Measurements from ENCODE around the gene GTF3C2. TPM values are rescaled to one million over a fixed set of nuclear protein-coding genes. Genes with fewer than 3 reads are reported as not detected.

Gene GTF3C2
- total and polyA plus RNA-seq, 2 of the 13 experiments (the other 11 are each of a cell fraction or from before 2014, with no cell fraction given), result 77.5 to 130 TPM

DNA sequence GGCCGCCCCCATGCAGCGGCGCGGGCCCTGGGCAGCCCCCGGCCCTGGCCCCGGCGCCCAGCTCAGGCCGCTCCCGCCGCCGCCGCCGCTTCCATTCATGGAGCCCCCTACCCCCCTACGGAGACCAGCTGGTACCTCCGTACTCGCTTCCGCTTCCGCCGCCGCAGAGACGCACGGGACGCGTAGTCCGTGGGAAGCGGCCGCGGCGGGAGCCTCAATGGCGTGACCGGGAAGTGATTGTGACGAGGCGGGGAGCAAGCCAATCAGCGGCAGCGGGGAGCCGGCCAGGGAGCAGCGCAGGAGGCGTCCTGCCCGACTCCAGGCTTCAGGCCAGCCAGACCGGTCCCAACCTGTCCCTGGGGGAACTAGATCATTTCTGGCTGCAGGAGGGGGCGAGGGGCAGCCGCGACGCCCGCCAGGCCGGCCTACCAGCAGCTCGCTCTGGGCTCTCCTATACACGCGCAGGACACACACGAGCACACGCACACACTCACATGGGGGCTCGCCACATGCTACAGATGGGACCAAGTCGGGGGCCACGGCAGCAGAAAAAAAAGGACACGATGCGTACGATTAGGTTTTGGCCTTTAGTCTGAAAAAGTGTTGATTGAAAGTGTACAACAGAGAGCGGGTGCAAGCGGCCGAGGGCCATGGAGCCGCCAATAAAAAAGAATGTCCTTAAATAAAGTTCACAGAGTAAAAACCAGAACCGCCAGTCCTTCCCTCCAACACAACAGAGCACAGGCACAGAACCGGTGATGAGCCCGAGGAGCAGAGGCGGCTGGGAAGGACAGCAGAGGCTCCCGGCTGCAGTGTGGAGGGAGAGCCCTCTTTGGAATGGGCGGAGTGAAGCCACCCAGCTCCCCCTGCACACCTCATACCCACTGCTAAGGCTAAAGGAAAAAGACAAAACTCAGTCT is 24.3 kb upstream of the GTF3C2 start, which contains the start of gene ZNF513 (continued):
- peak; percentile 93 for TF ChIP-seq TAF15 (IDR thresholded peaks at IDR 0.05; ENCODE audit: low read depth, low read length, poor library complexity, severe bottlenecking)
- TF ChIP-seq HIVEP1 (CRISPR knock-in tag; IDR thresholded peaks at IDR 0.05), result 0 out of 2 replicates have a peak, but pooled peaks have one; percentile 19
- TF ChIP-seq, protein P1, sequence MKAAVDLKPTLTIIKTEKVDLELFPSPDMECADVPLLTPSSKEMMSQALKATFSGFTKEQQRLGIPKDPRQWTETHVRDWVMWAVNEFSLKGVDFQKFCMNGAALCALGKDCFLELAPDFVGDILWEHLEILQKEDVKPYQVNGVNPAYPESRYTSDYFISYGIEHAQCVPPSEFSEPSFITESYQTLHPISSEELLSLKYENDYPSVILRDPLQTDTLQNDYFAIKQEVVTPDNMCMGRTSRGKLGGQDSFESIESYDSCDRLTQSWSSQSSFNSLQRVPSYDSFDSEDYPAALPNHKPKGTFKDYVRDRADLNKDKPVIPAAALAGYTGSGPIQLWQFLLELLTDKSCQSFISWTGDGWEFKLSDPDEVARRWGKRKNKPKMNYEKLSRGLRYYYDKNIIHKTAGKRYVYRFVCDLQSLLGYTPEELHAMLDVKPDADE (CRISPR knock-in tag; IDR thresholded peaks at IDR 0.05), result no peak
- TF ChIP-seq CHCHD3 (CRISPR knock-in tag; IDR thresholded peaks at IDR 0.05), result no peak
- TF ChIP-seq ZC3H4 (CRISPR knock-in tag; IDR thresholded peaks at IDR 0.05; ENCODE audit: borderline replicate concordance), result peak; percentile 39; the same call in 1 of the 2 replicates
- TF ChIP-seq SMAD9 (CRISPR knock-in tag; IDR thresholded peaks at IDR 0.05), result no peak
- TF ChIP-seq SNRNP70 (IDR thresholded peaks at IDR 0.05; ENCODE audit: low read depth, low read length), result no peak
- TF ChIP-seq IRF1 (CRISPR knock-in tag; IDR thresholded peaks at IDR 0.05; ENCODE audit: low read depth), result no peak
- TF ChIP-seq SALL2 (CRISPR knock-in tag; IDR thresholded peaks at IDR 0.05), result no peak
- TF ChIP-seq TOE1 (CRISPR knock-in tag; IDR thresholded peaks at IDR 0.05), result no peak
- TF ChIP-seq ZNF460 (CRISPR knock-in tag; IDR thresholded peaks at IDR 0.05; ENCODE audit: borderline replicate concordance), result no peak
- TF ChIP-seq ZNF775 (CRISPR knock-in tag; IDR thresholded peaks at IDR 0.05; ENCODE audit: borderline replicate concordance), result no peak
- TF ChIP-seq ARHGAP35 (CRISPR knock-in tag; IDR thresholded peaks at IDR 0.05; ENCODE audit: borderline replicate concordance), result peak; percentile 44; the same call in 1 of the 2 replicates
- TF ChIP-seq IRF2 (CRISPR knock-in tag; IDR thresholded peaks at IDR 0.05), result no peak
- TF ChIP-seq SPEN (CRISPR knock-in tag; IDR thresholded peaks at IDR 0.05; ENCODE audit: low read depth), result peak; percentile 64; the same call in 1 of the 2 replicates
- no peak for TF ChIP-seq ZNF225 (CRISPR knock-in tag; IDR thresholded peaks at IDR 0.05)
- TF ChIP-seq CBX1 (IDR thresholded peaks at IDR 0.05; ENCODE audit: low read depth), result no peak
- TF ChIP-seq EHMT2 (IDR thresholded peaks at IDR 0.05; ENCODE audit: borderline replicate concordance, low read depth, low read length), result no peak
- no peak for TF ChIP-seq EZH2 (conservative IDR thresholded peaks at IDR 0.05; ENCODE audit: low read depth, low read length)
- no peak for TF ChIP-seq ZNF720 (CRISPR knock-in tag; IDR thresholded peaks at IDR 0.05)
- no peak for TF ChIP-seq KAT7 (CRISPR knock-in tag; IDR thresholded peaks at IDR 0.05; ENCODE audit: borderline replicate concordance)
- peak; percentile 93 for TF ChIP-seq GABPA (IDR thresholded peaks at IDR 0.05; ENCODE audit: low read depth, low read length)
- TF ChIP-seq GABPA (CRISPR knock-in tag; IDR thresholded peaks at IDR 0.05; ENCODE audit: low read depth), result peak; percentile 94
- peak; percentile 80 for TF ChIP-seq RBFOX2 (IDR thresholded peaks at IDR 0.05; ENCODE audit: low read depth, low read length)
- TF ChIP-seq, protein P2, sequence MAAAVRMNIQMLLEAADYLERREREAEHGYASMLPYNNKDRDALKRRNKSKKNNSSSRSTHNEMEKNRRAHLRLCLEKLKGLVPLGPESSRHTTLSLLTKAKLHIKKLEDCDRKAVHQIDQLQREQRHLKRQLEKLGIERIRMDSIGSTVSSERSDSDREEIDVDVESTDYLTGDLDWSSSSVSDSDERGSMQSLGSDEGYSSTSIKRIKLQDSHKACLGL (CRISPR knock-in tag; IDR thresholded peaks at IDR 0.05), result peak; percentile 57; the same call in 1 of the 2 replicates
- no peak for TF ChIP-seq ZNF224 (CRISPR knock-in tag; IDR thresholded peaks at IDR 0.05)
- no peak for TF ChIP-seq WIZ (CRISPR knock-in tag; IDR thresholded peaks at IDR 0.05)
- peak; percentile 12 for TF ChIP-seq HNRNPK (IDR thresholded peaks at IDR 0.05; ENCODE audit: low read depth, low read length, poor library complexity, severe bottlenecking)
- TF ChIP-seq EEA1 (CRISPR knock-in tag; IDR thresholded peaks at IDR 0.05; ENCODE audit: borderline replicate concordance), result no peak
- no peak for TF ChIP-seq ZNF432 (CRISPR knock-in tag; IDR thresholded peaks at IDR 0.05; ENCODE audit: borderline replicate concordance)
